ENCODE data around the gene GSTT2.
"Not testable (repeated sequence)": the region's sequence is repeated elsewhere in the genome, so short reads cannot be mapped to it uniquely, and the experiment has no call there.

Gene GSTT2

DNA sequence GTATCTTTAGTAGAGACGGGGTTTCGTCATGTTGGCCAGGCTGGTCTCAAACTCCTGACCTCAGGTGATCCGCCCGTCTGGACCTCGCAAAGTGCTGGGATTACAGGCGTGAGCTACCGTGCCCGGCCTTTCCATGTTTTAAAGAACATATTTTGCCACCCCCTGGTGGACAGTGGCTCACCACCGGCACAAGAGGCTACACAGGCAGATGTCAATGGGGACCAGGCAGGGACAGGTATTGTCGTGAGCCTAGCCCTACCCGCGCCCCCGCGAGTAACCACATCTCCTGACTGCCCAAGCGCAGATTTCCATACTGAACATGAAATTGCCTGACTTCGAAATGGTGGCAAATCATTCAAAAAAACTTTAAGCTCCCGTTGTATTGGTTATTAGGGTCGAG lies 13.8 kb upstream of the GSTT2 start:
- H3K27me3 Mint-ChIP-seq; H3K4me3 Mint-ChIP-seq; H3K9me3 Mint-ChIP-seq; H3K27ac Mint-ChIP-seq; intact Hi-C loops (cut with micrococcal nuclease): not testable (repeated sequence)
- peaks cover 22% of the 10 kb centered on the region for H3K4me1 Mint-ChIP-seq (ENCODE audit: low read depth)
- peaks cover 24% of the 10 kb centered on the region for H3K36me3 Mint-ChIP-seq (ENCODE audit: low read depth)

GRCh38 chr22:23966568-23966967 lies 13.4 kb upstream of the GSTT2 start, which contains the start of gene DDTL:
Gene DDTL, plus strand, starts transcription at chr22:23966888. Its CDS starts 27 bp downstream, at chr22:23966915.
- Mint-ChIP-seq H3K4me1 (ENCODE audit: low read depth) (peaks cover 27% of the 10 kb centered on the region), H3K36me3 (ENCODE audit: low read depth) (peaks cover 28% of the 10 kb centered on the region)
- H3K27me3 Mint-ChIP-seq; H3K27ac Mint-ChIP-seq; H3K9me3 Mint-ChIP-seq; H3K4me3 Mint-ChIP-seq; intact Hi-C loops (cut with micrococcal nuclease): not testable (repeated sequence)

DNA sequence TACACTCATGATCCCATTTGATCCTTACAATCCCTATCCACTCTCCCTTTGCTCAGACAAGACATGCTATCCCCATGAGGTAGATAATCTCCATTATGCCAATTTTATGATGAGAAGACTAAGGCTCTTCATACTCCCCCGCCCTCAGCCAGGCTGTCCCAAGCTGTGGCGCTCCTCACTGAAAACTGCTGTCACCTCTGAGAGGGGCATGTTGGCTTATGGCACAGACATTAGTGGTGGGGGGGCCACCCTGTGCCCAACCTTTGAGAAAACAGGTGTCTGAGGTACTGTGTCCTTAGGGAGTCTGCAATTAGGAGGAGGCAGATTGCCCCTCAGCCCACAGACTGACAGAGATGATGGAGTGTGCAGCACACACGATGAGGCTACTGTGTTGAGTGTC lies 10.9 kb upstream of the GSTT2 start:
- intact Hi-C loops (cut with micrococcal nuclease) = no loop called here
- Mint-ChIP-seq H3K27me3 (no peaks in the 10 kb centered on the region), H3K27ac (peak overlapping the region; percentile 37), H3K36me3 (ENCODE audit: low read depth) (peaks cover 35% of the 10 kb centered on the region), H3K4me3 (no peak overlapping the region), H3K4me1 (ENCODE audit: low read depth) (peaks cover 33% of the 10 kb centered on the region), H3K9me3 (no peaks in the 10 kb centered on the region)

GRCh38 chr22:23970201-23970641 lies 9.7 kb upstream of the GSTT2 start:
- no peaks in the 10 kb centered on the region for H3K27me3 Mint-ChIP-seq
- no peaks in the 10 kb centered on the region for H3K9me3 Mint-ChIP-seq
- no peak overlapping the region for H3K27ac Mint-ChIP-seq
- intact Hi-C loops (cut with micrococcal nuclease) = loop anchor here (5.0 kb wide), 2 partner anchors 38 to 58 kb away; no protein-coding TSS in a partner anchor
- peaks cover 33% of the 10 kb centered on the region for H3K4me1 Mint-ChIP-seq (ENCODE audit: low read depth)
- no peak overlapping the region for H3K4me3 Mint-ChIP-seq
- H3K36me3 Mint-ChIP-seq (ENCODE audit: low read depth) = peaks cover 35% of the 10 kb centered on the region

DNA sequence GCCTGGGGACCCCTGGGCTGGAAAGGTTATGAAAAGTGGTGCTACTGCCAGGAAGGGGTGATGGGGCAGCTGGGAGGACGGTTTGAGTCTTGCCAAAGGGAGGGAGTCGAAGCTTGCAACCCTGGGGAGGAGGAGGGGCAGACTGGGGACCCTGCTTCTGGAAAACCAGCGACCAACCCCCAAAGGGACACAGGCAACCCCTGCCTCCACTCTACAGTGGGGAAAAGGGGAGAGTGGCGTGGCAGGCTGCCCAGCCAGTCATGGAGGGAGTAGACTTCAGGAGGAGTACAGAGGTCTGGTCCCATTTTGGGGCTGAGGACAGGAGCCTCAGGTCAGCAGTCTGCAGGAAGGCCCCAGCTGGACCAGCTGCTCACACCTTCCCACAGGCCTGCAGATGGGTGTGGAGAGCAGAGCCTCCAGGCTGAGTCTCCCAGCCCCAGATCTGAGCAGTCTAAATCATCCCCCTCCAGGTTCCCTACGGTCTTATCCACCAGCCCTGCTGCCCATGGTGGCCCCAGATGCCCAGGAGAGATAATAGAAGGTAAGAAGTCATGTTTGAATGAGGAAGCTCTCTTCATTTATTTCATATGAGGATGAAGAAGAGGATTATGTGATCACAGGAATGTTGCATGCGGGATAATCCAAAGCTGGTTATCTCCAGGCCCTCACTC lies 9.0 kb upstream of the GSTT2 start:
- Mint-ChIP-seq H3K4me3 (no peak overlapping the region), H3K9me3 (no peaks in the 10 kb centered on the region), H3K36me3 (ENCODE audit: low read depth) (peaks cover 35% of the 10 kb centered on the region), H3K27ac (no peak overlapping the region), H3K27me3 (no peaks in the 10 kb centered on the region), H3K4me1 (ENCODE audit: low read depth) (peaks cover 33% of the 10 kb centered on the region)
- intact Hi-C loops (cut with micrococcal nuclease) = loop anchor here (5.0 kb wide), 2 partner anchors 39 to 59 kb away; no protein-coding TSS in a partner anchor

DNA sequence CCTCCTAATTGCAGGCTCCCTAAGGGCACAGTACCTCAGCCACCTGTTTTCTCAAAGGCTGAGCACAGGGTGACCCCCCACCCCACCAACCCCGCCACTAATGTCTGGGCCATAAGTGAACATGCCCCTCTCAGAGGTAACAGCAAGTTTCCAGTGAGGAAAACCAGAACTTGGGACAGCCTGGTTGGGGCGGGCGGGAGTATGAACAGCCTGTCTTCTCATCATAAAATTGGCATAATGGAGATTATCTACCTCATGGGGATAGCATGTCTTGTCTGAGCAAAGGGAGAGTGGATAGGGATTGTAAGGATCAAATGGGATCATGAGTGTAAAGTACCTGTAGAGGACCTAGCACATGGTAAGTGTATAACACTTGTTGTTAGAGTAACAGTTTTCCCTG lies 8.0 kb upstream of the GSTT2 start:
- Mint-ChIP-seq H3K36me3 (ENCODE audit: low read depth) (peaks cover 35% of the 10 kb centered on the region), H3K4me1 (ENCODE audit: low read depth) (peaks cover 33% of the 10 kb centered on the region)
- not testable (repeated sequence) for H3K4me3 Mint-ChIP-seq, H3K9me3 Mint-ChIP-seq, H3K27ac Mint-ChIP-seq, H3K27me3 Mint-ChIP-seq
- intact Hi-C loops (cut with micrococcal nuclease) = loop anchor here (5.0 kb wide), 2 partner anchors 40 to 60 kb away; no protein-coding TSS in a partner anchor

GRCh38 chr22:23974345-23974744 lies 5.6 kb upstream of the GSTT2 start, which contains the start of gene DDT:
Gene DDT, minus strand, starts transcription at chr22:23974441. Its CDS starts 27 bp downstream, at chr22:23974414.
- H3K4me3 Mint-ChIP-seq, H3K27ac Mint-ChIP-seq, H3K27me3 Mint-ChIP-seq, H3K9me3 Mint-ChIP-seq: not testable (repeated sequence)
- peaks cover 29% of the 10 kb centered on the region for H3K36me3 Mint-ChIP-seq (ENCODE audit: low read depth)
- H3K4me1 Mint-ChIP-seq (ENCODE audit: low read depth) = peaks cover 27% of the 10 kb centered on the region
- intact Hi-C loops (cut with micrococcal nuclease) = loop anchor here (5.0 kb wide), 2 partner anchors 42 to 62 kb away; no protein-coding TSS in a partner anchor

DNA sequence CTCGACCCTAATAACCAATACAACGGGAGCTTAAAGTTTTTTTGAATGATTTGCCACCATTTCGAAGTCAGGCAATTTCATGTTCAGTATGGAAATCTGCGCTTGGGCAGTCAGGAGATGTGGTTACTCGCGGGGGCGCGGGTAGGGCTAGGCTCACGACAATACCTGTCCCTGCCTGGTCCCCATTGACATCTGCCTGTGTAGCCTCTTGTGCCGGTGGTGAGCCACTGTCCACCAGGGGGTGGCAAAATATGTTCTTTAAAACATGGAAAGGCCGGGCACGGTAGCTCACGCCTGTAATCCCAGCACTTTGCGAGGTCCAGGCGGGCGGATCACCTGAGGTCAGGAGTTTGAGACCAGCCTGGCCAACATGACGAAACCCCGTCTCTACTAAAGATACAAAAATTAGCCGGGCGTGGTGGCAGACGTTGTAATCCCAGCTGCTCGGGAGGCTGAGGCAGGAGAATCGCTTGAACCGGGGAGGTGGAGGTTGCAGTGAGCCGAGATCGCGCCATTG lies 5.0 kb upstream of the GSTT2 start:
- Mint-ChIP-seq H3K4me1 (ENCODE audit: low read depth) (peaks cover 23% of the 10 kb centered on the region), H3K36me3 (ENCODE audit: low read depth) (peaks cover 23% of the 10 kb centered on the region)
- intact Hi-C loops (cut with micrococcal nuclease) = loop anchor here (5.0 kb wide), 2 partner anchors 43 to 63 kb away; no protein-coding TSS in a partner anchor
- H3K9me3 Mint-ChIP-seq, H3K27ac Mint-ChIP-seq, H3K4me3 Mint-ChIP-seq, H3K27me3 Mint-ChIP-seq: not testable (repeated sequence)

DNA sequence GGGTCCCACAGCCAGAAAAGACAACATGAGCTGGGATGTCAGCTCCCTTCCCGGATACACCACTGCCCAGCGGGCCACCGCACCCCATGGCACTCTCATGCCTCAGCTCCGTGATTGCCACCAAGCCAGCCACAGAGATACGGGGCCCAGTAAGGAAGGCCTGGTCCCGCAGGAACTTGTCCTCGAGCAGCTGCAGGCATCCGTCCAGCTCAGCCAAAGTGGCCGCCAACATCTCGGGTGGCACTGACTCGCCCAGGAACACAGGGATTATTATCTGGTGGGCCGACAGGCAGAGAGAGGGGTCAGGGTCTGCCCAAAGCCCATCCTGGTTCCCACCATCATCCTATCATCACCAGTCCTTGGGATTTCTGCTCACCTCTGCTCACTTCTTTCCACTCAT lies 2.6 kb upstream of the GSTT2 start:
- not testable (repeated sequence) for H3K27ac Mint-ChIP-seq, H3K9me3 Mint-ChIP-seq, H3K27me3 Mint-ChIP-seq

DNA sequence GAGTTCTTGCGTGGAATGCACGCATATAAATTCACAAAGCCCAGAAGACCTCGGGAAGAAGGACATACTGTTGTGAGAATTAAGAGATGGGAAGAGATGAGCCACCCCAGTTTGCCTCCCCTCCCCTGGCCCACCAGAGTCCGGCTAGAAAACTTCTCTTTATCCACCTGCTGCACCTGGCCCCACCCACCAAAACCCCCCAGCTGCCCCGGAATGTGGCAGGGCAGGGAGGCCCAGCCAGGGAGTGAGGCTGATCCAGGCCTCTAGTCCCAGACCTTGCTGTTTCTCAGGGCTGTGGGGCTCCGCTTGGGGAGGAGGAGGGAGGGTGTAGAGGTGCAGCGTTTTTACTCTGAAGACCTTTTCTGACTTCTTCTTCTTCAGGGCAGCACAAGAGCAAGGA lies 633 bp downstream of the GSTT2 start:
- H3K27ac Mint-ChIP-seq; H3K4me3 Mint-ChIP-seq; H3K9me3 Mint-ChIP-seq; H3K36me3 Mint-ChIP-seq (ENCODE audit: low read depth); H3K27me3 Mint-ChIP-seq; H3K4me1 Mint-ChIP-seq (ENCODE audit: low read depth): not testable (repeated sequence)
- intact Hi-C loops (cut with micrococcal nuclease) = loop anchor here (10.0 kb wide), 1 partner anchor 194 kb away; no protein-coding TSS in a partner anchor

More for the DNA sequence above, 2.6 kb upstream of the GSTT2 start:
- H3K36me3 Mint-ChIP-seq (ENCODE audit: low read depth); intact Hi-C loops (cut with micrococcal nuclease); H3K4me1 Mint-ChIP-seq (ENCODE audit: low read depth); H3K4me3 Mint-ChIP-seq: not testable (repeated sequence)

- intact Hi-C loops (cut with micrococcal nuclease) = loop anchor here (10.0 kb wide), 1 partner anchor 190 kb away; no protein-coding TSS in a partner anchor
- Mint-ChIP-seq H3K9me3 (no peaks in the 10 kb centered on the region), H3K27ac (no peak overlapping the region), H3K36me3 (ENCODE audit: low read depth) (no peaks in the 10 kb centered on the region), H3K27me3 (peaks cover 11% of the 10 kb centered on the region), H3K4me1 (ENCODE audit: low read depth) (peaks cover 15% of the 10 kb centered on the region), H3K4me3 (no peak overlapping the region)
Observed at GRCh38 chr22:23984430-23984829, 4.5 kb downstream of the GSTT2 start.

GRCh38 chr22:23986089-23986488 lies 6.2 kb downstream of the GSTT2 start:
- H3K27ac Mint-ChIP-seq; H3K36me3 Mint-ChIP-seq (ENCODE audit: low read depth); H3K27me3 Mint-ChIP-seq; H3K9me3 Mint-ChIP-seq; H3K4me3 Mint-ChIP-seq: not testable (repeated sequence)
- peaks cover 15% of the 10 kb centered on the region for H3K4me1 Mint-ChIP-seq (ENCODE audit: low read depth)
- intact Hi-C loops (cut with micrococcal nuclease) = loop anchor here (10.0 kb wide), 1 partner anchor 189 kb away; no protein-coding TSS in a partner anchor

DNA sequence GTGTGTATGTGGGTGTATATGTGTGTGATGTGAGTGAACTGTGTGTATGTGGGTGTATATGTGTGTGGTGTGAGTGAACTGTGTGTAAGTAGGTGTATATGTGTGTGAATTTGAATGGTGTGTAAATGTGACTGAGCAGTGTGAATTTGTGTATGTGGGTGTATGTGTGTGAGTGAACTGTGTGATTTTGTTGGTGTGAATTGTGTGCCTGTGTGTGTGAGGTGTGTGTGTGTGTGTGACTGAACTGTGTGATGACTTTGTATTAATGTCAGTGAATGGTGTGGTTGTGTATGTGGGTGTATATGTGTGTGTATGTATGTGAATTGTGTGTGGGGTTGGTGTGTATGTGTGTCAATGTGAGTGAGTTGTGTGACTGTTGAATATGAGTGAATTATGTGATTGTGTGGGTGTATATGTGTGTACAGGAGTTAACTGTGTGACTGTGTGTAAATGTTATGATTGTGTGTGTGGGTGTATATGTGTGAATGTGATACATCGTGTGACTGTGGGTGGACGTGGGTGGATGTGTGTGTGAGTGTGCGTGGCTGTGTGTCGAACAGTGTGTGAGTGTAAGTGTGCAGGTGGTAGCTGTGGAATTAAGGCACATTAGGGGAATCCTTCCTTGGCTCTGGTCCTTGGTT lies 6.7 kb downstream of the GSTT2 start:
- H3K9me3 Mint-ChIP-seq; H3K36me3 Mint-ChIP-seq (ENCODE audit: low read depth); H3K27me3 Mint-ChIP-seq; H3K4me3 Mint-ChIP-seq; H3K27ac Mint-ChIP-seq: not testable (repeated sequence)
- intact Hi-C loops (cut with micrococcal nuclease) = loop anchor here (10.0 kb wide), 1 partner anchor 188 kb away; no protein-coding TSS in a partner anchor
- H3K4me1 Mint-ChIP-seq (ENCODE audit: low read depth) = peaks cover 15% of the 10 kb centered on the region

DNA sequence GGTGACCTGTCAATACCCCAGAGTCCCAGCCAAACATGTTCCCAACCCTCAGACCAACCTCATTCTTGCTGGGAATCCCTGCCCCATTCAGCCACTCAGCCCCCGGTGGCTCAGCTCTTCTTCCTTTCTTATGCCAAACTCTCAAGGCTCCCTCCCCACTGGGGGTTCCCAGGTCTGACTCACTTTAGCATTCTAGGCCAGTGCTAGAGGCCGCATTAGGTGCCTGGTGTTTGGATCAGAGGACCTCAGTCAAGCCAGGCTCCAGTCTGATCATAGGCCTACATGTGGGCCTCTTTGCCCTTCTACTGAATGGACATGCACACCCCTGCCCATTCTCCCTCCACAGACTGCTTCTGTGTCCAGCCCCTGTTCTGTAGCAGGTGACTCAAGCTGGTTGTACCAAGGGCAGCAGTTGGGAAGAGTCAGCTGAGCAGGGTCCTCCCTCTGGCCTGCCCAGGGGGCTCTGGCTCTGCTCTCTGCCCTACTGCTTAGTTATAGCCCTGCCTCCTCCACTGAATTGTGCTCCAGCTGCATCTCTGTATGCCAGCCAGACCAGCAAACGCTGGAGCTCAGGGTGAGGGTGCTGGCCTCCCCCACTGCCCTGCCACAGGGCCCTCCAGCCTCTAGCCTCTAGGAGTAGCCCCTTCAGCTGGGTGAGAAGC lies 9.8 kb downstream of the GSTT2 start:
- not testable (repeated sequence) for H3K4me3 Mint-ChIP-seq; H3K27me3 Mint-ChIP-seq; H3K36me3 Mint-ChIP-seq (ENCODE audit: low read depth); H3K9me3 Mint-ChIP-seq
- intact Hi-C loops (cut with micrococcal nuclease) = loop anchor here (10.0 kb wide), 1 partner anchor 185 kb away; no protein-coding TSS in a partner anchor
- H3K4me1 Mint-ChIP-seq (ENCODE audit: low read depth) = peaks cover 15% of the 10 kb centered on the region
- peak overlapping the region; percentile 63 for H3K27ac Mint-ChIP-seq
